ENCODE measurements around the gene MTHFD1.
"Not testable (repeated sequence)": the region's sequence is repeated elsewhere in the genome, so short reads cannot be mapped to it uniquely, and the experiment has no call there.

Gene MTHFD1

DNA sequence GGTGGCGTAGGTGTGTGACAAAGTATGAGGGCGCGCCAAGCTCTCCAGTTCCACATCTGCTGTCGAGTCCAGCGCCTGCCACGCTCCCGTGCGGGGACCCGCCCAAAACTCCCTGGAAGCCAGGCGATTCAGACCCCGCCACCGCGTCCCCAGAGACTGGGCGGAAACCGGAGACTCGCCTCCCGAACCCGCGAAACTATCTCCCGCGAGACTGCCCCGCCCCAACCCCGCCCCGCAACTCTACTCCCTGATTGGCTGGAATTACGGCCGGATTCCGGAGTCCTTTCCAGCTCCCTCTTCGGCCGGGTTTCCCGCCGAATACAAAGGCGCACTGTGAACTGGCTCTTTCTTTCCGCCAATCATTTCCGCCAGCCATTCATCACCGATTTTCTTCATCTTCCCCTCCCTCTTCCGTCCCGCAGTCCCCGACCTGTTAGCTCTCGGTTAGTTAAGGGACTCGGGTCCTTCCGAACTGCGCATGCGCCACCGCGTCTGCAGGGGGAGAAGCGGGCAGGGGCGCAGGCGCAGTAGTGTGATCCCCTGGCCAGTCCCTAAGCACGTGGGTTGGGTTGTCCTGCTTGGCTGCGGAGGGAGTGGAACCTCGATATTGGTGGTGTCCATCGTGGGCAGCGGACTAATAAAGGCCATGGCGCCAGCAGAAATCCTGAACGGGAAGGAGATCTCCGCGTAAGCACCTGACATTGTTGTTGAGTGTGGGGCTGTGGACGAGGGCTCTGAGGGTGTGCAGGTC, at the start of gene MTHFD1:
Gene MTHFD1 (plus strand): TSS at position 572 of the 751 bp plus-strand sequence. CDS start 75 bp downstream, at position 647.
- DNase-seq: peak; percentile 98

DNA sequence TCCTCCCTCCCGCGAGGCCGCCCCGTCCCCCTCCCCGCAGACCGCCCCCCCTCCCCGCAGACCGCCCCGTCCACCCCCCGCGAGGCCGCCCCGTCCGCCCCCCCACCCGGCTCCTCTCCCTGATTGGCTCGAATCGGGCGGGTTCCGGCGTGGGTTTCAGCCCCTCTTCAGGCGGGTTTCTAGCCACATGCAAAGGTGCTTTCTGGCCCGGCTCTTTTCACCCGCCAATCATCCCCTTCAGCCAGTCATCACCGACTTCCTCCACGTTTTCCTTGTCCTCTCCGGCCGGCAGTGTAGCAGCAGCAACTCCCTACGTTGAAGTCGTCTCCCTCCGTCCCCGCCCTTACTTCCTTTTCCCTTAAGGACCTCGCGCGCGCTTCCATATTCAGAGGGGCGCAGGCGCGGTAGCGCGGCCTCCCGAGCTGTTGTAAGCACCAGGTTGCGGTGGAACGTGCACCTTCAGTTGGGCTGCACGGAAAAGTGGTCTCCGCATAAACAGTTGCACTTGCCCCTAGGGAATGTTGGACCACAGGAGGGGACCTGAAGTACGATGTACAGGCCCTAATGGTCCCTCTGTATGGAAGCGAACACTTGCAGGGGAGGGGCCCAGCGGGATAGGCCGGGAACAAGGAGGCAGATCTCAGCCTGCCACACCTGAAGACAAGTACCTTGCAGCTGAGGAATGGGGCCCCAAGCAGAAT, 49.4 kb upstream of the MTHFD1 start:
- DNase-seq: peak; percentile 99

DNA sequence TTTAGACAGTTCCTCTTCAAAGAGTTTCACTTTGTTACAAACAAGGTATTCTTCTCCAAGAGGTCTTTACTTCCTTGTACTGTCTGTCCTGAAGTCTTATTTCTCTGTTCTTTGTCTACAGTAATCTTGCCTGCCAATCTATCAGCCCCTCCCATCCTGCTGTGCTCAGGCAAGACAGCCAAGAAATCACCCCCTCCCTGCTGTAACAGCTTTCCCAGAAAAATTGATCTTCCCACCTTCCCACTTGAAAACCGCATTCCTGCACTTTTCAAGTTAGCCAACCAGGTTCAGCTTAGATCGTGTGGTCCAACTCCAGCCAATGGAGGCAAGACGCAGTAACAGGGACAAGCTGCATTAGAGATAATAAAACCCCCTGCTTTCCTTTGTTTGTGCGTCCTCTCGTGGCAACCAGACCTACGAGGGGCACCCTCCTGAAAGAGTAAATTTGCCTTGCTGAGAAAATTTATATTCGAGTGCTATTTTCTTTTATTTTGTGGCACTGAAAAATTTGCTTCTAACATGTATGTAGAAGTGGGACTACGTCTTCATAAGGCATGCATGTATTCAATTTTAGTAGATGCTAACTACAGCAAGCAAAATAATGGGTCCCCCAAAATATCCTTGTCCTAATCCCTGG, 47.5 kb upstream of the MTHFD1 start:
- DNase-seq: no peak

DNA sequence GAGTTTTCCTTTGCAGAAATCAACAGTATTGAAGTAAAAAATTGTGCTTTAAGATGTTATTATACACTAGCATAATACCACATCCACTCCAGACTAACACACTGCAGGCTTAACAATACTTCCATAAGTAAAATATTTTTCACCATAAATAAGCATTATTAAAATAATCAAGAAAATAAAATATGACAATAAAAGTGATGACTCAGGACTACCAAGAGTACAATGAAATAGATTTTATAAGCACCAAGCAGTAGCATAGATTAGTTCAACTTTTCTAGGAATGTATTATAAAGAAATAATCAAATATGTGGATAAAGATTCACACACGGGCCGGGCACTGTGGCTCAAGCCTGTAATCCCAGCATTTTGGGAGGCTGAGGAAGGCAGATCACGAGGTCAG, 40.4 kb upstream of the MTHFD1 start:
- DNase-seq: no peak

DNA sequence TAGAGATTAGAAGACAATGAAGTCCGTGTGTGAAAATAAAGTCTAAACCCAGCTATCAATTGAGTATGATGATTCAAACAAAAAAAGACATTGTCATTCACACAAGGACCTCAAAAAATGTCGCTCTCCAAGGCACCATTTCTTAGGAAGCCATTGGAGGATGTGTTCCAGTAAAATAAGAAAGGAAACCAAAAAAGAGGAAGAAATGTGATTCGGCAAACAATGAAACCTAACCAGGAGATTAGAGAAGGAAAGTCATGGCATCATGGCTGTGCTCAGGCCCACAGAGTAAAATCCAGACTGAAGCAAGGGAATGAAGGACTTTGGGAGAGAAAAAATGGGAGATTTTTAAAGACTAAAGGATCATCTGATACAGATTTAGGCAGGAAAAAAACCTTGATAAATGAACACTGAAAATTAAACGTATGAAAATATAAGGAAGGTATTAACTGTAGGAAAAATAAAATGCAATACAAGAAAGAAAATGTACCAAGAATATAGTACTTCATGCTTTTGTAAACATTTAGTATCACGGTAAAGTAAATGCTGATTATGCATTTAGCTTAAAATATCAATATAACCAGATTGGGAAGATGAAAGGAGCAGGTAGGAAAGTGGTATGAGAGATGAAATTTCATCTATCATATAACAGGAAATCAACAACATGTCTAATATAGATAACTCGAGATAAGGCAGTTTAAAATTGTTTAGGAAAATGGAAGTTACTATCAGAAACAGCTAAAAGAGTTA, 38.2 kb upstream of the MTHFD1 start:
- DNase-seq: no peak

DNA sequence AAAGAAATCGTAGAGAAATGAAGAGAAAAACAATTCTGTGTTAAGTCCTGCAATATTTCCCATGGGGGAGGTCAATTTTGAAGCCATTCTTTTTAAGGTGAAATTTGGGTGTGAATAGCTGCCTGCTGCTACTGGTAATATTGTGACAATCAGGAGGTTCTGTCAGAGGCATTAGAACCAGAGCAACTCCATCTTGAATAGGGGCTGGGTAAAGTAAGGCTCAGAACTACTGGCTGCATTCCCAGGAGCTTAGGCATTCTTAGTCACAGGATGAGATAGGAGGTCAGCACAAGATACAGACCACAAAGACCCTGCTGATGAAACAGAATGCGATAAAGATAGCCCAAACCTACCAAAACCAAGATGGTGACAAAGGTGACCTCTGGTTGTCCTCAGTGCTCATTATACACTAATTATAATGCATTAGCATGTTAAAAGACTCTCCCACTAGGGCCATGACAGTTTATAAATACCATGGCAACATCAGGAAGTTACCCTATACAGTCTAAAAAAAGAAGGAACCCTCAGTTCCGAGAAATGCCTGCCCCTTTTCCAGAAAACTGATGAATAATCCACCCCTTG, 24.8 kb upstream of the MTHFD1 start:
- peak; percentile 49 for DNase-seq

DNA sequence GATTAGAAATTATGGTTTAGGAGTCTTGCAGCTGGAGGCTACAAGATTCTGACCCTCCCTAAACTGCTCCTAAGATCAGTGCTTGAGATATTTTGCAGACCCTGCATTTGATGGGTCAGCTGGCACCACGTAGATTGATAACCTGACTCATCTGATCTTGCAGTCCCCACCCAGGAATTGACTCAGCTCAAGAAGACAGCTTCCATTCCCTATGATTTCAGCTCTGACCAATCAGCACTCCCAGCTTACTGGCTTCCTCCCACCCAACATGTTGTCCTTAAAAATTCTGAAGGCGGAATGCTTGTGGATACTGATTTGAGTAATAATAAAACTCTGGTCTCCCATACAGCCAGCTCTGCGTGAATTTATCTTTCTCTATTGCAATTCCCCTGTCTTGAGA, 23.2 kb upstream of the MTHFD1 start:
- DNase-seq: peak; percentile 15

DNA sequence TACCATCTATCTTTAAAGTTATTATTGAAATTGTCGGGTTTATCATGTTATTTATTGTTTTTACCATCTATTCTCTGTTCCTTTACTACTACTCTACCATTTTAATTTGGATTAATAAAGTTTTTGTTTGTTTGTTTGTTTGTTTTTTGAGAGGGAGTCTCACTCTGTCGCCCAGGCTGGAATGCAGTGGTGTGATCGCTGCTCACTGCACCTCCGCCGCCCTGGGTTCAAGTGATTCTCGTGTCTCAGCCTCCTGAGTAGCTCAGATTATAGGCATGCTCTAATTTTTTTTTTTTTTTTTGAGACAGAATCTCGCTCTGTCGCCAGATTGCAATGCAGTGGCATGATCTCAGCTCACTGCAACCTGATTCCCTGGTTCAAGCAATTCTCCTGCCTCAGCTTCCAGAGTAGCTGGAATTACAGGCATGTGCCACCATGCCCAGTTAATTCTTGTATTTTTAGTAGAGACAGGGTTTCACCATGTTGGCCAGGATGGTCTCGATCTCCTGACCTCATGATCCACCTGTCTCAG, 22.7 kb upstream of the MTHFD1 start:
- peak; percentile 11 for DNase-seq

DNA sequence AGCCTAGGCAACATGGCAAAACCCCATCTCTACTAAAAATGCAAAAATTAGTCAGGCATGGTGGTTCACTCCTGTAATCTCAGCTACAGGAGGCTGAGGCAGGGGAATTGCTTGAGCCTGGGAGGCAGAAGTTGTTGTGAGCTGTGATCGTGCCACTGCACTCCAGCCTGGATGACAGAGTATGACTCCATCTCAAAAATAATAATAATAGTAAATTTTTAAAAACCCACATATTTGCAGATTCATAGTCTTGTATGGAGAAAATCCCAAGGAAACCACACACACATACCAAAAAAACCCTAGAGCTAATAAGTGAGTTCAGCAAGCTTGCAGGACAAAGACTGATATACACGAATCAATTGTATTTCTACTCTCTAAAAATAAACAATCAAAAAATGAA, 19.0 kb upstream of the MTHFD1 start:
- no peak for DNase-seq

DNA sequence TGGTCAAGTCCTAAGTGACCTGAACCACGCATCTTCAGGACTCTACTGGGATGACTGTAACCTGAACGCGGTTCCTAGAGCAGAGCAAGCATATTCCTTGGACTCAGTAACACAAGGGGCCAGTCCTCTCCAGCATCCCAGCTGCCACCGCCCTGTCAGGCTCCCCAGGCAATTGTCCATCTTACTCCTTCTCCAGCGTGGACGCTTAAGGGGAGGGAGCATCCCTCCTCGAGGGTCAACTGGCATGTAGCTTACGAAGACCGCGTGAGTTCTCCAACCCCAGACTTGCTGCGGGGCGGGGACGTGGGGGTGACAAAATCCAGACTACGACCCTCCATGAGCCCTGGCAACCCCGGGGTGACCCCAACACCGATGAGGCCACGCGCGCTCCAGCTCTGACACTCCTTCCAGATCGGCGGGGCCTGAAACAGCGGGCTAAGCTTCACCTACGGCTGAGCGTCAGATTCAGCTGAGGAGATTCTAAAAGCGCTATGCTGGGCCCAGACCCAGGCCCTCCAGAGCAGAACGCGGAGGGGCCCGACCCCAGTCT, 846 bp upstream of the MTHFD1 start:
- peak; percentile 23 for DNase-seq

DNA sequence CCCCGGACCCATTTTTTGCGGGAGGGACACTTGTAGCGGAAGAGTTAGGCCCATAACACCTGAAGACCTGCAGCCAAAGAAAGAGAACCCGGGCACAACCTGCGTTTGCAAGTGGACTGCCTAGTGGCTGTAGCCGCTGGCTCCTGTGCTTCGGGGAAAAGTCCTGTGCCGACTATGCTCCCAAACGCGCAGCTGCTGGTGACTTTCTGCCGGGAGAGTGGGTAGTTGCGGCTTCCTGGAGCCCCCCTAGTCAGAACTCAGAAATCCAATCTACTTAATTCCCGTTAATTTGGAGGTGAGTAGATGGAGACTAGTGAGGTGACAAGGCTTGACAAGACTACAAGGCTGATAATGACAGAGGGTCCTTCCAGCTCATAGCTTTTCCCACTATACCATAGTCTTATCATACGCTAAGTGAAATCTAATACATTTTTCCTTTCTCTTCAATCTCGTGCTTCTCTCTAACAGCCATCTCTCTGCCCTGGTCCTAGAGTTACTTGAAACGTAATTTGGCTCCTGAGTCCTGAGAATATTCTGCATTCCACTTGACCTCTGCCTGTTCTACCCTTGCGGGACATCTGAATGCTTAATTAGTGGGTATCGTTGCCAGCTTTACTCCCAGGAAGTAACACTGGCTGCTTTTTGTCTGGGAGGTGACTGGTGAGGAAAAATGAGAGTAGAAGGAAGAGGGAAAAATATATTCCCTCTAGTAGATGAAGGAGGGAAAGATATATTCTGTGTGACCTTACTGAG, 556 bp downstream of the MTHFD1 start:
- DNase-seq: peak; percentile 17

DNA sequence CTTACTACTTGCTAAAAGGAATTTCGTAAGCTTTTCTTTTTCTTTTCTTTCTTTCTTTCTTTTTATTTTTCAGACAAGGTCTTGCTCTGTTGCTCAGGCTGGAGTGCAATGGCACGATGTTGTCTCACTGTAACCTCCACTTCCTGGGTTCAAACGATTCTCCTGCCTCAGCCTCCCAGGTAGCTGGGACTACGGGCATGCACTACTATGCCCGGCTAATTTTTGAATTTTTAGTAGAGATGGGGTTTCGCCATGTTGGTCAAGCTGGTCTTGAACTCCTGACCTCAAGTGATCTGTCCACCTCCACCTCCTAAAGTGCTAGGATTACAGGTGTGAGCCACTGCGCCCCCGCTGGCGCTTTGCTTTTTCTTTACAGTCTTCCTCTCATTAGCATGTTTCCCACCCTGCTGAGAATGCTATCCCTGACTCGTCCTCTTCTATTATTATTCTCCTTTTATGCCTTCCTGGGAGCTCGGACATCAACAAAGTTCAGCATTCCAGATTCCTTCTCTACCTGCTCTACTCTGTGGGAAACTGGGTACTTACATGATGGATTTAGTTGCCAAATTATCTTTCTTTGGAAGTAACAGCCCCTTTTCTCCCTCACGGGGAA, 3.1 kb downstream of the MTHFD1 start:
- DNase-seq: no peak

DNA sequence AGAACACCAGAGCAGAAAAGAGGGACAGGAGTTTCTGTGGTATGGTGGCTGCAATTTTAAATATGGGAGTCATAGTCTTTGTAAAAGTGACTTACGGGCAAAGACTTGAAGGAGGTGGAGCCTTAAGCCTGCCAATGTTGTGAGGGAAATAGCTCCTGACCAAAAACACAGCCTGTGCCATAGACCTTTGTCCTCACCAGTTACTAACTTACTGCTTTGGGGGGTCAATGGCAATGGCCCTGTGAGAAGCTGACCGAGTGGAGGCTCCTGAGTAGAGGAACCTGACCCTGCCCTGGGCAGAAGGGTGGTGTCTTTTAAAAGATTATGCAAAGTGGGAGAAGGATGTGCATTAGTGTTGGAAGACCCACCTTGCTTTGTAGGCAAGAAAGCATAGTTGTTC, 3.8 kb downstream of the MTHFD1 start:
- no peak for DNase-seq

DNA sequence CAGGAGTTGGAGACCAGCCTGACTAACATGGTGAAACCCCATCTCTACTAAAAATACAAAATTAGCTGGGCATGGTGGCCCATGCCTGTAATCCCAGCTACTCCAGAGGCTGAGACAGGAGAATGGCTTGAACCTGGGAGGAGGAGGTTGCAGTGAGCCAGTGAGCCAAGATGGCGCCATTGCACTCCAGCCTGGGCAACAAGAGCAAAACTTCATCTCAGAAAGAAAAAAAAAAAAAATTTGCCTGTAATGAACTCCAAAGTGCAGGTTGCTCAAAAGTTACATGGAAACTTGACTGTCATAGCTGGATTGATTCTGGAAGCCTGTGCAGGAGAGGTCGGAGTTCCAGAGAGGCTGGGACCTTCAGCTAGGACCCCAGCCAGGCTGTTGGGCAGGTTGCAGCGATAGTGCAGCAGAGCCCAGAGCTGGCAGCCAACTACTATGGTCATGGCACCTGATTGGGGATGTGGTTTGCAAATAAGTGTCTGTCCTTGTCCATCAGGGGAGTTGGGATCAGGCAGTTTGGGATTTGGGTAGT, 5.1 kb downstream of the MTHFD1 start:
- not testable (repeated sequence) for DNase-seq

DNA sequence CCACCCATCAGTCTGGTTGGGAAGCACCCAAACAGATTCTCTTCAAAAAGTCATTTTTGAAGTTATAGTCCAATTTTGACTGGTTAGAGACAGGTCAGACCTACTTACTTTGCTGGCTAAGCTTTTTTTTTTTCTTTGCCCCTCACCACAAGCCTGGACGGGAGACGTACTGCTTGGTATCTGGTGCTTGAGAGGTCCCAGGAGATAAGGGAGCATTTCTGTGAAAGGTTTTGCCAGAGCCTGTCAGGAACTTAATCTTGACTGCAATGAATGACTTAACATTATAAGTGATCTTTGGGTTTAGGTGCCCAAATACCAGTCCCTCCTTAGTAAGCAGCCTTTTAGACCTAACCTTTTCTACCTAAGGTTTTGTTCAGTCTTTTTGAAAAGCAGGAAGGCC, 6.3 kb downstream of the MTHFD1 start:
- no peak for DNase-seq

DNA sequence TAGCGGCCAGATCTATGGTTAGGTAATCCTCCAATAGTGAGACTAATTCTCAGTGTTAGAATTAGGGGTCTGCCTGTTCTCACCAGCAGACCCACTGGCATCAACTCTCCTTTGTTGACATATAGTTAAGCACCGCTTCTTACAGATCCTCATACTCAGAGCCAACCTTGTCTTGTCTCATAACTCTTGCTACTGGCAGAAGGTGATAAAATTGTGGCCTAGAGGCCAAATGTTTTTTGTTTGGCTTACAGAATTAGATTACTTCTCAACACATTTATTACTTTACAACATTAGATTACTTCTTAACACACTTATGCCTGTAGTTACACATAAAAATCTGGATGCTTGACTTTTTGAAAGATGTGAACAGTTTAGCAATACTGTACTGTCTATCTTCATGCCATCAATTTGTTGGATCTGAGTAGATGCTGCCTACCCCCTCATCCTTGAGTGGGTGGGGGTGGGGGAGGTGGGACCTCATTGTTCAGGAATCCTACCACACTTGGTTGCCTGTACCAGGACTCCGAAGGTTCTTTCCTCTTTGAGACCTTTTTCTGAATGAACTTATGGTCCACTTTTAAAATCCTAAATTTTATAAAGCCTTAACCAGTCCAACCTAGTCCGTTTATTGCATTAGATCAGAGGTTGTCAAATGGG, 7.0 kb downstream of the MTHFD1 start:
- DNase-seq: no peak

DNA sequence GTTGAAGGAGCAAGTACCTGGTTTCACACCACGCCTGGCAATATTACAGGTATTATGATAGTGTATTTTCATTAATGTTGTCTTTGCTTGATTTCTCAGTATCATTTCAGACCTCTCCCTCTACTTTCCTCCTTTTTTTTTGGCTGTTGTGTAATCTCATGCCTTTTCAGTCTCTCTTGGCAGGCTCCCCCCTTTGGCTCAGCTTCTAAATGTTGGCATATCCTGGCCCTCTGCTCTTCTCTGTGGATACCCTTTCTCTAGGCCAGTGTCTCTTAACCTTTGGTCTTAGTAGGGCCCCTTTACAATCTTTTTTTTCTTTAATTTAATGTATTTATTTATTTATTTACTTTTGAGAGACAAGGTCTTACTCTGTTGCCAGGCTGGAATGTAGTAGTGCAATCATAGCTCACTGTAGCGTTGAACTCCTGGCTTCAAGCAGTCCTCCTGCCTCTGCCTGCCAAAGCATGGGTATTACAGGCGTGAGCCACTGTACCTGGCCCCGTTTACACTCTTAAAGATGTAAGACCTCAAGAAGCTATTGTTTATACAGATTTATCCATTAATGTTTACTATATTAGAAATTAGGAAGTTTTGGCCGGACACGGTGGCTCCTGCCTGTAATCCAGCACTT, 12.8 kb downstream of the MTHFD1 start:
- DNase-seq: no peak

DNA sequence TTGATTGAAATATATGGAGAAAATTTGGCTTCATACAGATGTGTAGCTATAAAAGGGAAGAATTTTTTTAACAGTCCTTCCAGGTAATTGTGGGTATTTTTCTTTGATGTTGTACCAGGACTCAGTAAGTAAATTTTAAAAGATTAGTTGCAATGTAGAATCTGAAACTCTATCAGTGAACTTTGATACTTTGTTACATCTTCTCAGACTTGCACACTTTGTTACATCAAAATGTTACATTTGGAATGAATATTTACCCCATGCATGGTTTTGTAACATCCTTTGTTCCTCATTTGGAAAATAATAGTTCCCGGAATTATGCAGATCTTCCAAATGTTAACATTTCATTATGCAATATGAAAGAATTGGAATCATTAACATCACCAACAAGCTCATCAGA, 13.8 kb downstream of the MTHFD1 start:
- no peak for DNase-seq

DNA sequence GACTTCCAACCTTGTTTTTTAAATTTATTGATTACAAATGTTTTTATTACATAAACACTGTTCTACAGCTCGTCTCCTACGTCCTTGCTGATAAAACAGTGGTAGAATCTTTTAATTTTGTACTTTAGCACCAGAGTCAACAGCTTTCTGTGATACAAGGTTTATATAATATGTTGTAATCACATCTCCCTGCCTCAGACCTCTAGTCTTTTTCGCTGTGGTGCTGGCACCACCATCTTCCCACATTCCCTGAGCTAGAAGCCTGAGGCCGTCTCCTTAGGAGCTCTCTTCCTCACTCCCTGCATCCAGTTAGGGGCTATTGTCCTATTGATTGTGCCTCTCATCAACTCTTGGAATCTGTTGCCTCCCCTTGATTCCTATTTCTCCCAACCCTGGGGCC, 17.1 kb downstream of the MTHFD1 start:
- DNase-seq: no peak

DNA sequence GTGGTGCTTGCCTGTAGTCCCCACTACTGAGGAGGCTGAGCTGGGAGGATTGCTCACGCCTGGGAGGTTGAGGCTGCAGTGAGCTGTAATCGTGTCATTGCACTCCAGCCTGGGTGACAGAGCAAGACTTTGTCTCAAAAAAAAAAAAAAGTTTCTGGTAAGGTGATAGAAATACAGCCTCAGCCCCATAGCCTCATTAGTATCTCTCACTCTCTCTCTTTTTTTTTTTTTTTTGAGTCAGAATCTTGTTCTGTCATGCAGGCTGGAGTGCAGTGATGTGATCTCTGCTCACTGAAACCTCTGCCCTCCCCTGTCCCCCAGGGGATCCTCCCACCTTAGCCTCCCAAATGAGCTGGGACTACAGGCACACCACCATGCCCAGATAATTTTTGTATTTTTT, 19.2 kb downstream of the MTHFD1 start:
- DNase-seq: no peak
